NCI-H2227 treated with DMSO at 0.1 percent for 48 hours (cell line): ENCODE results near the gene ANAPC10.
"Not testable (repeated sequence)": the region's sequence is repeated elsewhere in the genome, so short reads cannot be mapped to it uniquely, and the experiment has no call there.

Experiments
- DNase-seq: peaks from one replicate; lab custom pipeline; 2025; lab: John Stamatoyannopoulos, UW

Gene ANAPC10, protein sequence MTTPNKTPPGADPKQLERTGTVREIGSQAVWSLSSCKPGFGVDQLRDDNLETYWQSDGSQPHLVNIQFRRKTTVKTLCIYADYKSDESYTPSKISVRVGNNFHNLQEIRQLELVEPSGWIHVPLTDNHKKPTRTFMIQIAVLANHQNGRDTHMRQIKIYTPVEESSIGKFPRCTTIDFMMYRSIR

DNA sequence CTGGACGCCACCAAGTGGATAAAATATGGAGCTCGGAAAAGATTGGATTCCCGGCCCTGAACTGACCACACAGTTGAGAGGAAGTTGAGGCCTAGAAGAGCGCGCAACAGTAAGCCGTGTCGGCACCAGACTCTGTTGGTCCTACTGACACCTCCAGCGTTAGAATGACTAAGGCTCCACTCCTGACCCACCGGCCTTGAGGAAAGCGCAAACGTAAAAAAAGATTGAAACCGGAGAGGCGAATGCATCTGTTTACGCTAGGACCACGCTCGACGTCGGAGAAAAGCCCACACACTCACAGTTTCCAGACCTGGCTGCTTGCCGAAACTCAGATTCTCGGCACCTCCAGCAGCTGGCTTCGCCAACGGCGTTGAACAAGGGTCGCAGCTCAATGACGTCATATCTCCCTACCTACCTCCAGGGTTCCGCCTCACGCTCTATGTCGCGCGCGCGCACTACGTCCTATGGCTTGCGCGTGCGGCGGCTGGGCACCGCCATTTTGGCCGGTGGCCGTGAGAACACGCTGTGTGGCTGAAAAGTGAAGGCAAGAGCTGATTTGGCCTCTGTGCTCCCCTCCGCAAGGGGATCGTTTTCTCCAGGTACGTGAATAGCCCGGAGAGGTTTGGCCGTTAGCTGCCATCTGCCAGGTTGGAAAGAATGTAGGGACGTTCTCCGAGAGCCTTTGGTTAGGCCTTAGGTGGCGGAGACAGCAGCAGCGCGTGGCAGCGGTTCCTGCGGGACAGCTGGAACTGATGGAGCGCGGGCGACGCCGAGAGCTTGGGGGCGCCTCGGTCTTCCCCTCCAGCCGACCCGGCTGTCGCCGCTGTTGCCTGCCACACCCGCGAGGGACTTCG, at the start of gene ANAPC10, which contains the start of gene ABCE1:
Gene ANAPC10 (minus strand): TSS at position 376 of the 854 bp plus-strand sequence. CDS start 2,097 bp downstream, outside the sequence.
Gene ABCE1 (plus strand): TSS at position 491 of the 854 bp plus-strand sequence. CDS start 6,102 bp downstream, outside the sequence.
- DNase-seq = peak; percentile 89

DNA sequence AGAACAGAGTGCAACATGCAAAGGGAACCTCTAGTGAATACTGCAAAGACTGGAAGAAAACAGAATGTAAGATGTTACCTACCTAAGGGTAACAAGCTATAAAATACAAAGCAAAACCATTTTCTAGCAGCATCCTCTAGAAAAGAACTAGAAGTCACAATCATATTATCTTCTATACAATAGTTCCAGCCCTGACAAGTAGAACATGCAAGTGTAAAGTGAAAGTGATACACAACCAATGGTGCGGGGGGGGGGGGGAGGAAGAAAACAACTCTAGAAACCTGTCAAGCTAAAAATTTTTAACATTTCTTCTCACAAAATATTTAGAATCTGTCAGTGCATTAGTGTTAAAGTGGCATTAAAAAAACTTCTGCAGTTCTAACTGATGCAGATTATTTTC, 38.2 kb upstream of the ANAPC10 start:
- DNase-seq = not testable (repeated sequence)

DNA sequence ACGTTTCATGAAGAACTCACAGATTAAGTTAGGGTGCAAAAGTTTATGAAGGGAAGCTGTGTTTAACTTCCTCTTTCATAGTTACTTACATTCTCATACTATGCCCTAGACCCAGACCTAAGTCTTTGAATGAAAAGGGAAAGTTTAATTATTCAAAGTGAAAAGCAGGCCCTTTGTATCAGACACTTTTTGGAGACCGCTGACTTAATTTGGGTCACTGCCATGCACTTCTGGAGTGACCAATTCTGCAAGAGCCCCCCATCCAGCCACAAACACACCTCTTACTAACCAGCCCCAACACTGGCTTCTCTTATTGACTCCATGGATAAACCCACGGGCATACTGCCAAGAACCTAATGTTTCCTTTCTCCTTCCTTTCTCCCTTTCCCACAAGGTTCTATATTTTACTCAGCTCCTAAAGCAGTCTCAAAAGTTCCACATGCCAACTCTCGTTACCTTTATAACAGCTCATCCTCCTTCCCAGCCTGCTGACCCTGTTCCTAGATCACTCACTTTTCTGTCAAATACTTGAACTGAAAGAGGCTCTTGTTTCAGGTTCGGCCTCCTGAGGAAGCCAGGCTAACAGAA, 34.6 kb upstream of the ANAPC10 start:
- no peak for DNase-seq

DNA sequence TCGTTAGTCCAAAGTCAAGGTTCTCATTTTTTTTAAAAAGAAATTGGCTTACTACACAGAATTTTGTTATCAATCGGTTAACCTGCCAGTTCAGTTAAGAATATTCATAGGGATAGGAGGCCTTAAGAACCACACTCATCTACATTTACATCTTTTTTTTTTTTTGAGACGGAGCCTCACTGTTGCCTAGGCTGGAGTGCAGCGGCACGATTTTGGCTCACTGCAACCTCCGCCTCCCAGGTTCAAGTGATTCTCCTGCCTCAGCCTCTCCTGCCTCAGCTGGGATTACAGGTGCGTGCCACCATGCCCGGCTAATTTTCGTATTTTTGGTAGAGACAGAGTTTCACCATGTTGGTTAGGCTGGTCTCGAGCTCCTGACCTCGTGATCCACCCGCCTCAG, 33.9 kb upstream of the ANAPC10 start:
- DNase-seq = no peak

DNA sequence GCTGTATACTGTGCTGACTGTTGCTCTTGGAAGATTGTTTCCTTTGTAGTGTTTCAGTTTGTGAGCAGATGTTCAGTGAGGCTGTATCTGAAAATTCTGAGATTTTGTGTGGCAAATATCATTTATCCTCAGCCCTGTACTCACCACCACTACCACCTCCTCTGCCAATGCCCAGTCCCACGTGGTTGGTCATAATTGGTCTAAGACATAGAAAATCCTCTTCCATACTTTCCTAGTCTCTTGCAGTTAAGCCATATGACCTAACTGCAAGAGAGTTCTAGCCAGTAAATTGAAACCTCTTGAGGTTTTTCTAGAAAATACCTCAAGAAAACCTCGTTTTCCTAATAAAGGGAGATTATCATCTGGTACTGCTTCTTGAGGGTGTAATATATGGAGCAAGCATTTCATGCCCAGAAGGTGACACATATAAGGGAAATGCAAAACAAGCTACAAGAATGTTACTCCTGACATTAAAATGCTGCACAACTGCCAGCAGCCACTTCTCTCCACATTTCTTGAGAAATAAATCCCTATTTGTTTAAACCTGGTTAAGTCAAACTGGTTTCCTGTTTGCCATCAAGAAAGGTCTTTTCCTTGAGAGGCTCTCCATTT, 32.9 kb upstream of the ANAPC10 start:
- DNase-seq = no peak

DNA sequence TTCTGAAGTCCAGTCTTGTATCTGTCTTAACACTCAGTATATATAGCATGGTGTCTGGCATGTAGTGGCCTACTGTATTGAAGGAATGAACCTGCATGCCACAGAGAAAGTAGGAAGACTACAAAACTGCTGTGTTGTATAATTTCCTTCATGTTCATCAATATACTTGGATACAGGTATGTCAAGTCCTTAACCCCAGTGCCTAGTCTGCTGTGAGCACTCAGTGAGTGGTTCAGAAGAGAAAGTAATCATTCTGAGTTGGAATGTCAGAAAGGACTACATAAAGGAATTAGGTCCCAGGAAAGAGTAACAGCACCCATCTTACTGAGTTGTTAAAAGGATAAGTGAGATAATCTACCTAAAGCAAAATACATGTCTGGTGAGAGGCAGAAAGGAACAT, 32.1 kb upstream of the ANAPC10 start:
- DNase-seq = no peak

DNA sequence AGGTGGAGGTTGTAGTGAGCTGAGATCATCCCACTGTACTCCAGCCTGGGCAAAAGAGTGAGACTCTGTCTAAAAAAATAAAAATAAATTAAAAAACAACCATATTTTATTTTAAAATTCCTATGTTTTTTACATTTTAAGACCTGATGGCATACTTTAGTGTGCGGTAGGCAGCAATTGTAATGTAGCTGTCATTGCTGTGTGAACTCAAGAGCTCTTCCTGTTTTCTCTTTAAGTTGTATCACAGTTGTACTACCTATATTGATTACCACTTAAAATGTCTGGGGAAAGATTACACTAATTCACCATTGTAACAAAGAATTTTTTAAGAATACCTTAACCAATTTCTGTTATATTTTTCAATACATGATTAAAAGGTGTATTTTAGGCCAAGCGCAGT, 27.4 kb upstream of the ANAPC10 start:
- no peak for DNase-seq

DNA sequence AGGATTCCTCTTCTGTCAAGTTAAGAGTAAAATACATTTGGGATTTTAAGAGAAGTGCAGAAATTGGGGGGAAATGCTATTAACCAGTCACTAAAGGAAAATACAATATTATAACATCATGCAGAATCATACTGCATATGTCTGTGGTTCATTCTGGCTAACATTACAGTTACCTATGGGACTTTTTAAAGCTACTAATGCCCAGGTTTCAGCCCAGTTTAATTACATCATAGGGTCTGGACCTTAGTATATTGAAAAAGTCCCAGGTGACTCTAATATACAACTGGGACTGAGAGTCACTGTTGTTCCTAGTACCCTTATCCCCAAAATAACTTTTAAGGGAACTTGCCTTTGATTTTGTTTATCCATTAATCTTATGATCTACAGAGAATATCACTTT, 10.1 kb upstream of the ANAPC10 start:
- DNase-seq = no peak

DNA sequence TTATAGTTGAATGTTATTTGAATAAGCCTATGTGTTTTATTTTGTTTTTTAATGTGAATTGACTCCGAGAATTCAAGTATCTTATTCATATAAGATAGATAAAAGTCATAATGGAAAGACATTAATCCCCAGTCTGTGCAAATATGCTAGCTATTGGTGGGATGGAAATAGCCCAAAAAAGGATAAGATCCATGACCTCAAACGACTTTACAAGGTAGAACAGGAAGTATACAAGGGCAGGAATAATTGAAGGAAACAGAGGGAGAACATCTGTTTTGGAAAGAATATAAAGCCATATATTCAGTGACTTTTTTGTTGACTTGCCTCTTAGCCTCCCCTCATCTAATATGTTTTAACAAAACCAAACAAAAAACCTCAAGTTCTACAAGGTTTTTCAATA, 9.1 kb upstream of the ANAPC10 start:
- DNase-seq = no peak

DNA sequence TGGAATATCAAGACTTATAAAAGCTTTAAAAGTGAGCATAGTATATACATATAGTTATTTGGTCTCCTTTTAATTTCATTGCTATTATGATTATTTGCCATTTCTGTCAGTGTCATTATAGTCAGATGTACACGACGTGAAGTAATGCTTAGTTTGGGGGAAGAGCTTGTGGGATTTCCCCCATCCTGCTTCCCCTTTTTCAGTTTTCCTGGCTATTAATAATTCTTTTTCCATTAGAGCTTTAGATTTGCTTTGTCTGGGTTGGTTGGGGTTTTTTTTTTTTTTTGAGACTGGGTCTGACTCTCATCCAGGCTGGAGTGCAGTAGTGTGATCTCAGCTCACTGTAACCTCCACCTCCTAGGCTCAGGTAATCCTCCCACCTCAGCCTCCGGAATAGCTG, 5.5 kb upstream of the ANAPC10 start:
- DNase-seq = no peak

DNA sequence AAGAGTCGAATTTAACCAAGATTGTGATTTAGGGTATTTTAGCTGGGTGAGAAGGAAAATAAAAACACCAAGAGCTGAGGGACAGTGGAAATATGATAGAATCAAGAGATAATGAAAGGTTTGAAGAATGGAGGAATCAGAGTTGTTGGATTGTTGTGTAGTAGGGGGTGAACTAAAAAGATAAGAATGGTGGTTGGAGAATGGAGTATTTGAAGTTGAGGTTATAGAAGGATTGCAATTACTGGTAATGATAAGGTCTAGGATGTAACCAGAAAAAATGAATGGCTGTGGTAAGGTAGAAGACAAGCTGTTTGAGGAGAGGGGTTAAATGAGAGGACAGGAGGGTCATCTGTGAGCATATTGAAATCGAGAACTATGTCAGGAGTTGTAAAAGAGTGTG, 4.6 kb upstream of the ANAPC10 start:
- no peak for DNase-seq

DNA sequence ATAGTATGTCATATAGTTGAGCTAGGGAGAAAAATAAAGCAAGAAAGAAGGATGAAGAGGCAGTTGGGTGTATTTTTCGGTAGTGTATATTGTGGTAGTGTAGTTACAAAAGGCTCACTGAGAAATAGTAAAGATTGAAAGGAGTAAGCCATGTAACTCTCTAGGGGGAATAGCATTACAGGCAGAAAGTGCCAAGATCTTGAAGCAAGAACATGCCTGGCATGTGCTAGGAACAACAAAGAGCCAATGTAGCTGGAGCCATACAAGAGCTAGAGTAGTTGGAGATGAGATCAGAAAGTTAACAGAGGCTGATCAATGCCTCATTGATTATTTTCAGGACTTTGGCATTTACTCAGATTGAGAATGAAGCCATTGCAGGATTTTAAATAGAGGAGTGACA, 3.1 kb upstream of the ANAPC10 start:
- DNase-seq = no peak

DNA sequence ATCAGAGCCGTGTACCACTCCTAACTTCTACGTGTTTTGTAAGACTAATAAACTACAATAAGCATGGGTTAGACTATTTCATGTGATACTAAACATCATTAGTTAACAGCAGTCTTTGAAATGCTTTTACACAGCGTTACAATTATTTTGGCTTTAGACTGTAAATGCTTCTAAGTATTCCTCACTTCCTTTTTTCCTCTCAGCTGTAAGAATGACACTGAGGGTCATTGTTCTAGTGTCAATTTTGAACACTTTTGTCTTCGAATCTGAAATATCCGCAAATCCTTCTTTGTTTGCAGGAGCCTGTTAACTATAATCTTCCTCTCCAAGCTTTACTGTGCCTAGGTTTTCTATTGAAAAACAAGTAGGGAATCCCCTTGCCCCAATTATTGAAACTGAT, 1.7 kb upstream of the ANAPC10 start:
- no peak for DNase-seq

DNA sequence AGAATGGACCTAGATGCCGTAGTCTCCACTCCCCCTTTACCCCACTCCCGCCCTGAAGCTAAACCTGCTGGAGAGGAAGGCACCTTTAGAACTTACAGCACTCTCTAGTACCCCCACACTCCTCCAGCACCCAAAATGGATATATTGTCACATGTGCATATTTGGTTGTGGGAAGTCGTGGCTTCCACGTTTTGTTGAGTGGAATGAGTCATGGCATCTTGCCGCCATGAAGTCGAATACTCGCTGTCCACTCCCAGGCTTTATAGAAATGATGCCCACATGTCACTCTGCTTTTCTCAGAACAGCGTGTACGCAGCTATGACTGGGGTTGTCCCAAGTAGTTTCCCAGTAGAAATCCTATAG, 660 bp upstream of the ANAPC10 start:
- peak; percentile 20 for DNase-seq

DNA sequence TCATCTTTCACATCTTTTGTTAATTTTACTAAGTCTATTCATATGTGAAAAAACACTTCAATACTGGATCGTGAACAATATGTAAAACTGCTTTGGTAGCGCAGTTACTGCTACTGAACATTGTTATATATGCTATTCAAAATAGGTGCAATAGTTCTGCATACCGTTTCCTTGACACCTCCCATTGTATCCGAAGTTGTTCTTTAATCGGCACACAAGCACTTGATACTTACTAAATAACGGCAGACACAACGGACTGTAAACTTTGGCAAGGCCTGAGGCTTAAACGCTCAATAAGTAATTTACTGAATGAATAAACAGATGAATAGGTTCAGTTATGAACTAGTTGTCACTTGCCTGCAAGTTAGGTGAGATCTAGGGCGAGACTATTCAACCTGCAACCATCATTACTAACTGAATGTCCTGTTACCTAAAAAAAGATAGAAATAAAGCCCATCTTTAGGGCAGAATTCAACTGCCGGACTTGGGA, 620 bp downstream of the ANAPC10 start:
- DNase-seq = no peak

DNA sequence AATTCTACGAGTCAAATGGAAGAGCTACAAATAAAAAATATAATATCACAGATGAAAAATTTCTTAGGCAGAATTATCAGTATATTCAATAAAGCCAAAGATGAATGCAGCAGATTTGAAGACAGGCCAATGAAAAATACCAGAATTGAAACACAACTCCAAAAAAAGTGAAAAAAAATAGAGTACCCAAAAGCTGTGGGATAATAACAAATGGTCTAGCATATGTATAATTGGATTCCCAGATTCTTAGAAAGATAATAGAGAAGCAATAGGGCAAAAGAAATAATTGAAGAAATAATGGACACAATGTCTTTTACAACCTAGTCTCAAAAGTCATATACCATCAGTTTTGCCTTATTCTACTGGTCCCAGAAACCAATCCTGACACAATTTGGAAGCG, 4.4 kb downstream of the ANAPC10 start:
- DNase-seq = no peak

DNA sequence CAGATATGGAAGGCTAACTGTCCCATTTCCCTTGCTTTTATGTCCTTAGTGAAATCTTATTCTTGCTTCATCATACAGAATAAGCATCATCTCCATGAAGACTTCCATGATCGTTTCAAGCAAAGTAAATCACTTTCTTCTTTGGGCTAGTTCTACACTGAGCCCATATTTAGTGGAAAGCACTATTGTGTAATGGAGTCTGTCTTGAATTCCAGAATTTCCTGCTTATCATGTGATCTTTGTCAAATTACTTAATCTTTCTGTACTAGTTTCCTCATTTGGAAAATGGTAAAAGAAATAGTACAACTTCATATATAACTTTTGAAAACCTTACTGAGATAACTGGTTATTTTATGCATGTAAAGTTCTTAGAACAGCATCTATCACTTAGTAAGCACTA, 7.6 kb downstream of the ANAPC10 start:
- no peak for DNase-seq

DNA sequence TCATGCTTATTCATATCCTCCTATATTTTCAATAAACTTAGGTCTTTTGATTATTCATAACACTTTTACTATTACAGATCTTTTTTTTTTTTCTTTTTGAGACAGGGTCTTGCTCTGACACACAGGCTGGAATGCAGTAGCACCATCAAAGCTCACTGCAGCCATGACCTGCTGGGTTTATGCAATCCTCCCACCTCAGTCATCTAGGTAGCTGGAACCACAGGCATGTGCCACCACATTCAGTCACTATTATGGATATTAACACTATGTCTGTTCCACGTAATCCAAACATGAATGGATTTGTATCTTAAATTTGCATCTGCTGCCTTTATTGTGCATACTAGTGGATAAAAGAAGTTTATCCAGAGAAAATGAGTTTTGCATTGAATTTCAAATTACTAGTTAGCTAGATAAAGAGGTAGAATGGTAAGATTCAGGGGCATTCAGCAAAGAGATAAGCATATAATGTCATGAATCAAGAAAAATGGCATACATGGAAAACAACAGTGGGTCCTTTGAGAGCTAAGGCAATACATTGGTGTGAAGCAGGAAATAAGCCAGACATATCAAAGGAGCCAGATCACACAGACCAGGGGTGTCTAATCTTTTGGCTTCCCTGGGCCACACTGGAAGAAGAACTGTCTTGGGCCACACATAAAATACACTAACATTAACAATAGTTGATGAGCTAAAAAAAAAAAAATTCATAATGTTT, 13.9 kb downstream of the ANAPC10 start:
- DNase-seq = no peak

DNA sequence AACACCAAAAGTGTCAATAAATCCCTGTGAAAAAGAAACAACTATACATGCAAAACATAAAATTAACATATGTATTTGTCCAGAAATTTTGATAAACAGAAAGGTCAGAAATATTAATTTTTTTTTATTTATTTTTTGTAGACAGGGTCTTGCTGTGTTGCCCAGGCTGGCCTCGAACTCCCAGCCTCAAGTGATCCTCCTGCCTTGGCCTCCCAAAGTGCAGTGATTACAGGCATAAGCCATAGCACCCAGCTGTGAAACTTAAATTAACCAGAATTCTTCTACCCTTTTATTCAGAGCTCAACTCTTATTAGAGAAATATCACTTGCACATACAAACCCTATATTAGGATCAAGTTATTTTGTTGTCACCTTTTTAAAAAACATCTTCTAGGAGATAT, 16.2 kb downstream of the ANAPC10 start:
- DNase-seq = no peak

DNA sequence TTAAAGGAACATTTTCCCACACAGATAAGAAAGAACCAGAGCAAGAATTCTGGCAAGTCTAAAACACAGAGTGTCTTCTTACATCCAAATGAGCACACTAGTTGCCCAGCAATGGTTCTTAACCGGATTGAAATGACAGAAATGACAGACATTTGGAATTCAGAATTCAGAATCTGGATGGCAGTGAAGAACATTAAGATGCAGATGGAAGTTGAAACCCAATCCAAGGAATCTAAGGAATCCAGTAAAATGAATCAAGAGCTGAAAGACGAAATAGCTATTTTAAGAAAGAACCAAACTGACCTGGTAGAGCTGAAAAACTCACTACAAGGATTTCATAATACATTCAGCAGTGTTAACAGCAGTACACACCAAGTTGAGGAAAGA, 21.5 kb downstream of the ANAPC10 start:
- DNase-seq = no peak

DNA sequence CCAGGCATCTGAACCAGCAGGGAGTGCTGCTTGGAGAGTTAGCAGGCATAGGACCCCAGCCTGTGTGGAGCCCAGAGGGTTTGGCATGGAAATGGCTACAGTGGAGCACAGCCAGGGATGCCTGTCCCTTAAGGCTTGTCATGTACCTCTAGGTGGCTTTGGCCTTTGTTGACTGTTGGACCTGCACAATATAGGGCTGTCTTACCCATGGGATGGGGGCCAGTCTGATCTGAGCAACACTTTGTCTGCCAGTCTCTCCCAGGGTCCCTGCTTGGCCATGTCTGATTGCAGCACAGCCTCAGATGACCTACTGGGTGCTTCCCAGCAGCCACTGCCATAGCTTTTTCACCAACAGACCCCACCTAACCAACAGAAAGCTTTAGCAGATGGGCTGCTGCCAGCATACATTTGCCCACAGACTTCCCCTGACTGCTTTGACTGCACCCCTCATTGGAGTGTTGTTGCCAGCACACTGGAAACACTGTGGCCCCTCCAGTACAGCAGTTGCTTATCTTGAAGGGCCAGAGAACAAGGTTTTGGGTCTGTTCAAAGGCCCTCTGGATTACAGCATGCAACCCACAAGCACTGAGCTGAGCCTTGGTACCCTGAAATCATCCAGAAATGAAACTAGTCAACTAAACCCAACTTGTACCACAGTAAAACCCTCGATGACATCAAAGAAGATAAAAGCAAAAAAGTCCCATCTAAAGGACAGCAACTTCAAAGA, 22.1 kb downstream of the ANAPC10 start:
- DNase-seq = no peak
